B cell (primary cell): ENCODE data around the gene FMC1. TPM values are rescaled to one million over a fixed set of nuclear protein-coding genes. Genes with fewer than 3 reads are reported as not detected.
A peak's percentile ranks its signal among the peaks of the same experiment; 100 is the strongest.

Experiments
- ATAC-seq: fragments of 200-7000 bp; cut with Tn5 transposase; one replicate; pipeline ENCODE4 v1.10.0; 2021; ENCODE audit warnings: low read depth, mild to moderate bottlenecking, moderate number of reproducible peaks, moderate library complexity
- CTCF ChIA-PET: fragments of 350-600 bp; sonication (Branson Sonifier 250); formaldehyde crosslinking; loops from one replicate; lab custom pipeline; 2021; ENCODE audit warnings: antibody characterized with exemption, inconsistent platforms; lab: Charles Lee
- POLR2A ChIA-PET: fragments of 350-600 bp; sonication (Branson Sonifier 250); formaldehyde crosslinking; loops from one replicate; lab custom pipeline; 2021; ENCODE audit warnings: antibody characterized with exemption; lab: Charles Lee
- DNase-seq: peaks from one replicate; pipeline ENCODE4 v3.0.0; 2013
- H2AFZ ChIP-seq: 2 replicates; pipeline ENCODE4 v1.6.1; 2012; ENCODE audit warnings: mild to moderate bottlenecking, low read depth, low read length; ENCODE audit not compliant: insufficient read depth, poor library complexity, severe bottlenecking
- H3K27ac ChIP-seq, 2 donors: 1 replicate in 1 of 2; 2 replicates in 1 of 2; pipeline ENCODE4 v1.5.1; 2012 to 2013; ENCODE audit warnings: low read length in 2 of 2, mild to moderate bottlenecking in 2 of 2, moderate library complexity in 1 of 2
- H3K27me3 ChIP-seq, 4 experiments: fragments of 200-600 bp in 1 of 4; sonication (generic) in 1 of 4; replicated peaks in 1 of 4; 1 replicate in 2 of 4; 2 replicates in 2 of 4; pipeline versions ENCODE4 v1.6.1 to v1.7.0; 2013 to 2016; ENCODE audit warnings: low read length in 3 of 4, mild to moderate bottlenecking in 2 of 4, mixed read lengths in 1 of 4, moderate library complexity in 1 of 4; ENCODE audit not compliant: insufficient read depth in 4 of 4, control insufficient read depth in 3 of 4; ENCODE audit errors: control extremely low read depth in 1 of 4
- H3K36me3 ChIP-seq, 2 experiments: replicated peaks in 1 of 2; 1 replicate in 1 of 2; 2 replicates in 1 of 2; pipeline versions ENCODE4 v1.6.1 to v1.7.1; 2013; ENCODE audit warnings: low read length in 1 of 2; ENCODE audit not compliant: insufficient read depth in 2 of 2, control insufficient read depth in 1 of 2; ENCODE audit errors: control extremely low read depth in 1 of 2, extremely low read depth in 1 of 2
- H3K4me1 ChIP-seq, 2 donors: fragments of 200-600 bp in 1 of 2; sonication (generic) in 1 of 2; 1 replicate in 1 of 2; 2 replicates in 1 of 2; pipeline versions ENCODE4 v1.5.1 to v1.6.1; 2013 to 2017; ENCODE audit warnings: low read length in 2 of 2; ENCODE audit not compliant: control insufficient read depth in 2 of 2, insufficient read depth in 2 of 2
- H3K4me2 ChIP-seq: replicated peaks from 2 replicates; pipeline ENCODE3; 2012; ENCODE audit warnings: mild to moderate bottlenecking, low read depth, low read length; ENCODE audit not compliant: poor library complexity, severe bottlenecking
- H3K4me3 ChIP-seq, 5 experiments: fragments of 200-600 bp in 1 of 5; sonication (generic) in 1 of 5; 1 replicate in 3 of 5; 2 replicates in 2 of 5; pipeline versions ENCODE4 v1.5.1 to v1.7.0; 2011 to 2016; ENCODE audit warnings: low read length in 4 of 5, mild to moderate bottlenecking in 4 of 5, low read depth in 2 of 5, control low read depth in 1 of 5, moderate library complexity in 1 of 5; ENCODE audit not compliant: insufficient read depth in 1 of 5; ENCODE audit errors: control extremely low read depth in 1 of 5, extremely low read depth in 1 of 5
- H3K79me2 ChIP-seq: fragments of 200-600 bp; sonication (generic); one replicate; pipeline ENCODE4 v1.6.0; 2016; ENCODE audit warnings: low read length; ENCODE audit not compliant: control insufficient read depth, insufficient read depth
- H3K9ac ChIP-seq: fragments of 200-600 bp; sonication (generic); 2 replicates; pipeline ENCODE4 v1.6.1; 2017; ENCODE audit warnings: mild to moderate bottlenecking, low read length, moderate library complexity
- H3K9me3 ChIP-seq, 3 donors: one replicate each; pipeline versions ENCODE4 v1.6.1 to v1.7.1; 2013; ENCODE audit warnings: low read length in 2 of 3; ENCODE audit not compliant: control insufficient read depth in 2 of 3, insufficient read depth in 1 of 3; ENCODE audit errors: control extremely low read depth in 1 of 3
- H4K20me1 ChIP-seq: 2 replicates; pipeline ENCODE4 v1.6.0; 2012; ENCODE audit warnings: mild to moderate bottlenecking, low read length; ENCODE audit not compliant: insufficient read depth, control insufficient read depth, poor library complexity, severe bottlenecking
- H3K27ac Mint-ChIP-seq: one replicate; pipeline ENCODE4 v1.8.0; 2021; ENCODE audit warnings: mixed read lengths
- H3K27me3 Mint-ChIP-seq: one replicate; pipeline ENCODE4 v1.8.0; 2021; ENCODE audit warnings: mixed read lengths
- H3K4me1 Mint-ChIP-seq: one replicate; pipeline ENCODE4 v1.8.0; 2021; ENCODE audit warnings: mixed read lengths
- H3K4me3 Mint-ChIP-seq: one replicate; pipeline ENCODE4 v1.8.0; 2021; ENCODE audit warnings: mixed read lengths
- H3K9me3 Mint-ChIP-seq: one replicate; pipeline ENCODE4 v1.8.0; 2022; ENCODE audit warnings: mixed read lengths; ENCODE audit not compliant: insufficient read depth
- EZH2 ChIP-seq: IDR thresholded peaks from 2 replicates; pipeline ENCODE4 v1.6.1; 2012; ENCODE audit warnings: borderline replicate concordance, low read depth, mild to moderate bottlenecking, moderate library complexity, low read length; ENCODE audit not compliant: insufficient read depth, poor library complexity, severe bottlenecking
- whole genome bisulfite sequencing: methylation state at CpG from one replicate; pipeline ENCODE4 v1.1.5; 2013; ENCODE audit warnings: missing lambda C conversion rate; ENCODE audit not compliant: insufficient coverage; 5-methylcytosine and 5-hydroxymethylcytosine counted together
- intact Hi-C: fragments of 100-400 bp; cut with micrococcal nuclease; formaldehyde crosslinking; loops from one replicate; pipeline ENCODE4 v1.10.0; 2022
- polyA plus RNA-seq: library from polyadenylated mRNA; depleted of rRNA; stranded (reverse); fragments of >200 nt; gene quantifications from 2 replicates; pipeline ENCODE4 v1.2.3, GENCODE V29; 2012
- total RNA-seq, 2 donors: library from RNA; stranded (reverse); fragments of 120-200 nt in 1 of 2; gene quantifications; 1 replicate in 1 of 2; 2 replicates in 1 of 2; pipeline versions ENCODE4 v1.2.3 to v1.2.4, GENCODE V29; 2013 to 2022
- TF ChIP-seq, protein P1 (sequence below): fragments of 200-600 bp; IDR thresholded peaks from one replicate; pipeline ENCODE4 v1.8.0; 2022; ENCODE audit warnings: antibody characterized with exemption, mild to moderate bottlenecking

Gene FMC1
- total and polyA plus RNA-seq, 2 donors (not counting 1 experiment from before 2014, with no cell fraction given): 5.3 to 18.3 TPM

DNA sequence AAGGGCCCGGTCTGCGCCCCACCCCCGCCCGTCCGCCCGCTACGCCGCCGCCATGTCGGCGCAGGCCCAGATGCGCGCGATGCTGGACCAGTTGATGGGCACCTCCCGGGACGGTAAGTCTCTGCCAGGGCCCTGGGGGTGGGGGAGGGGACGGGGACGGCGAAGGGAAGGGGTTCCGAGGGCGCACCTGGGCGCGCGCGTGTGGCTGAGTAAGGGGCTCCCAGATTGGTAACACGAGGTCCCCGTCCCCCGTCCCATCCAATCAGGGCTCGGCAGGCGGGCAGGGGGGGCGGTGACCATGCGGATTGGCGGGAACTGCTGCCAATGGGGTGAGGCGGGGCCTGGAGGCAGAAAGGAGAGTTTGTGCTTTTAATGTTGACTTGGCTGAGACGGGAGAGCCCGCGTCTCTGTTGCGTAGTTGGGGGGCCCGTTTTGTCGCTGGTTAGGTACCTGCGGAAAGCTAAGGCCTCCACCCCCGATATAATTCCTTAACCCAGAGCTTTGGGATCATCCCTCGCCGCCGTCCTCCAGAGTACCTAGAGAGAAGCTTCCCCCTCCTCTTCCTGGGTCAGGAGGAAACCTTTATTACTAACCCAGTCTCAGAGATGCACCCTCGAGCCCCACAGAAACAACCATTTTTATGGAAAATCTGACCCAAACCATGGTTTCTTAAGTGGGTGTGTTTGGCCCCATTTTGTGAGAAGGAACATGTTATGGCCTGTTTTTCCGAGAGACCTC, 19.2 kb downstream of the FMC1 start:
- ChIA-PET POLR2A (interaction anchor here (0.6 to 1.7 kb wide), 8 partner anchors 16 to 955 kb away, joined by 3 to 28 read pairs (median 4); partner anchors contain the start of gene FMC1), CTCF (interaction anchor here (1.2 to 2.5 kb wide), 3 partner anchors 17 to 129 kb away, joined by 3 to 16 read pairs (median 8); partner anchors contain the start of genes FMC1 and UBN2)
- Mint-ChIP-seq H3K27ac (peak overlapping the region; percentile 100), H3K4me3 (peak overlapping the region; percentile 99), H3K4me1 (peaks cover 44% of the 10 kb centered on the region), H3K9me3 (no peaks in the 10 kb centered on the region), H3K27me3 (no peaks in the 10 kb centered on the region)
- intact Hi-C loops: loop anchor here (5.0 kb wide), 1 partner anchor 1358 kb away; the partner anchor contains the start of gene CREB3L2
- DNase-seq: peak; percentile 95
- H3K9ac ChIP-seq: peak overlapping the region; percentile 95
- H4K20me1 ChIP-seq: peaks cover 35% of the 10 kb centered on the region
- H3K4me1 ChIP-seq: peaks cover 7 to 24% of the 10 kb centered on the region in 2 donors
- no peaks in the 10 kb centered on the region for H3K9me3 ChIP-seq
- 1% methylated on average over 27 of the region's 47 CpGs for WGBS
- TF ChIP-seq EZH2: no peak
- TF ChIP-seq, protein P1, sequence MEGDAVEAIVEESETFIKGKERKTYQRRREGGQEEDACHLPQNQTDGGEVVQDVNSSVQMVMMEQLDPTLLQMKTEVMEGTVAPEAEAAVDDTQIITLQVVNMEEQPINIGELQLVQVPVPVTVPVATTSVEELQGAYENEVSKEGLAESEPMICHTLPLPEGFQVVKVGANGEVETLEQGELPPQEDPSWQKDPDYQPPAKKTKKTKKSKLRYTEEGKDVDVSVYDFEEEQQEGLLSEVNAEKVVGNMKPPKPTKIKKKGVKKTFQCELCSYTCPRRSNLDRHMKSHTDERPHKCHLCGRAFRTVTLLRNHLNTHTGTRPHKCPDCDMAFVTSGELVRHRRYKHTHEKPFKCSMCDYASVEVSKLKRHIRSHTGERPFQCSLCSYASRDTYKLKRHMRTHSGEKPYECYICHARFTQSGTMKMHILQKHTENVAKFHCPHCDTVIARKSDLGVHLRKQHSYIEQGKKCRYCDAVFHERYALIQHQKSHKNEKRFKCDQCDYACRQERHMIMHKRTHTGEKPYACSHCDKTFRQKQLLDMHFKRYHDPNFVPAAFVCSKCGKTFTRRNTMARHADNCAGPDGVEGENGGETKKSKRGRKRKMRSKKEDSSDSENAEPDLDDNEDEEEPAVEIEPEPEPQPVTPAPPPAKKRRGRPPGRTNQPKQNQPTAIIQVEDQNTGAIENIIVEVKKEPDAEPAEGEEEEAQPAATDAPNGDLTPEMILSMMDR: no peak
- peak overlapping the region; percentile 98 to 99 for H3K27ac ChIP-seq
- H3K36me3 ChIP-seq: peaks cover 3 to 8% of the 10 kb centered on the region in 2 experiments
- peak; percentile 74 for ATAC-seq
- no peaks in the 10 kb centered on the region for H3K27me3 ChIP-seq
- peak overlapping the region; percentile 87 for H3K4me2 ChIP-seq
- H3K4me3 ChIP-seq: peak overlapping the region; percentile 91 to 96 (median 96)
- H2AFZ ChIP-seq: peak overlapping the region; percentile 90
- peaks cover 56% of the 10 kb centered on the region for H3K79me2 ChIP-seq

DNA sequence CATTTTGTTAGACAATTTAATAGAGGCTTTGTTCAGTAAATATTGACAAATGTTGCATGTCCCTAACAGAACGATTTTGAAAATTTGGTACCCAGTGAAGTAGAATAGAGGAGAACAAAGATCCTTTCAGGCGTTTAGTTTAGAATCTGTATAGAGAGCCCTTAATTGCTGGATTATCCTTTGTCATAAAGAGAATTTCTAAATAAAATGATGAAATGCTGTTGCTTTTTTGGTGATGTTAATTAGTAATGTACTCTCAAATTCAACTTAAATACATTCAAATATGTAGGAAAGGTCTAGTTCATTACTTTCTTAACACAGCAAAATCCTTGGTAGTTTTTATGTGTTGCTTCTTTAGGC, 19.8 kb downstream of the FMC1 start:
- H3K9ac ChIP-seq: peak overlapping the region; percentile 95
- TF ChIP-seq EZH2: no peak
- TF ChIP-seq, protein P1: no peak
- H2AFZ ChIP-seq: peak overlapping the region; percentile 90
- peaks cover 49% of the 10 kb centered on the region for H3K4me1 Mint-ChIP-seq
- H3K27ac ChIP-seq: peak overlapping the region; percentile 98 to 99
- no peaks in the 10 kb centered on the region for H3K27me3 Mint-ChIP-seq
- no peaks in the 10 kb centered on the region for H3K9me3 Mint-ChIP-seq
- DNase-seq: no peak
- no peak for ATAC-seq
- H3K9me3 ChIP-seq: no peaks in the 10 kb centered on the region
- peaks cover 7 to 24% of the 10 kb centered on the region in 2 donors for H3K4me1 ChIP-seq
- H3K27ac Mint-ChIP-seq: peak overlapping the region; percentile 100
- WGBS: 0% methylated on average over 1 of the region's 2 CpGs
- H3K36me3 ChIP-seq: peaks cover 7 to 13% of the 10 kb centered on the region in 2 experiments
- H3K79me2 ChIP-seq: peaks cover 61% of the 10 kb centered on the region
- ChIA-PET POLR2A (interaction anchor here (0.7 kb wide), 2 partner anchors 17 to 21 kb away, joined by 3 to 9 read pairs; no protein-coding TSS in a partner anchor), CTCF (interaction anchor here (2.5 kb wide), 1 partner anchor 21 kb away, joined by 16 read pairs; the partner anchor contains the start of gene FMC1)
- peak overlapping the region; percentile 99 for H3K4me3 Mint-ChIP-seq
- peak overlapping the region; percentile 87 for H3K4me2 ChIP-seq
- intact Hi-C loops: loop anchor here (5.0 kb wide), 1 partner anchor 1359 kb away; the partner anchor contains the start of gene CREB3L2
- H3K4me3 ChIP-seq: peak overlapping the region; percentile 91 to 96 (median 96)
- H4K20me1 ChIP-seq: peaks cover 41% of the 10 kb centered on the region
- H3K27me3 ChIP-seq: no peaks in the 10 kb centered on the region
